Cardiac ventricle fibroblast (primary cell): ENCODE results near the gene MARCHF9. TPM values are rescaled to one million over a fixed set of nuclear protein-coding genes. Genes with fewer than 3 reads are reported as not detected.

ENCODE experiments used
- total RNA-seq: library from RNA; depleted of rRNA; stranded (reverse); fragments of >200 nt; gene quantifications from 2 replicates; pipeline ENCODE4 v1.2.3, GENCODE V29; 2015

The MARCHF9 gene
- total RNA-seq, result 1.1 and 1.9 TPM in 2 replicates

DNA sequence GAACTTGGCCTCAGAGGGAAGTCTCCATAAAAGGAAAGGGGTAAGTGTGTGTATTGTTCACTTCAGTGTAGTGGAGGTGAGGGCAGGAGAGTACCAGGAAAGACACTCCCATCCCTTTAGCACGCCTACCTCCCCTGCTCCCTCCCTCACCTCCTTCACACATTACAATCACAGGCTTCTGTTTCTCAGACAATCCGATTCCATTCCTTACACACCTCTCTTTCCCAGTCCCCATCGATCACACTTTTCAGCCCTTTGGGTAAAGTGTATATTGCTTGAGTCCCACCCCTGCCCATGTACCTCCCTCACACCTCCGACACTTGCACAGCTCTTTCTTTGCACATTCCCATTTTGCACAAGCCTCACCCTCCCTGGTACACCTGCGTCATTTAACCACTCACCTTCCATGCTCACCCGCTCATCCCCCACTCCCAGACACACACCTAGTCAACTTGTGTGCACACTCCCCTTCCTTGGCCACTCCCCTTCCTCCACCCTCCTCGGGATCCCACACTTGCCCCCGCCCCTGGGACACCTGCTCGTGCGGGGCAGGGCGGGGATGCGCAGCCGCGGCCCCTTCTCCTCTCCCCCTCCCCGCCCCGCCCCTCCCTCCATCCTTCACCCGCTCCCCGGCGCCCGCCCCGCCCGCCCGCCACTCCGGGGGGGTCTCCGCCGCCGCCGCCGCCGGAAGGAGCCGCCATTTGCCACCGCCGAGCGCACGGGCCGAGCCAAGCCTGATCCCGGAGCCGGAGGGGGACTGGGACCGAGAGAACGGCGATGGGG, at the start of gene MARCHF9:
MARCHF9 (plus strand) TSS at position 693 of the 783 bp plus-strand sequence. CDS start 426 bp downstream, outside the sequence.

DNA sequence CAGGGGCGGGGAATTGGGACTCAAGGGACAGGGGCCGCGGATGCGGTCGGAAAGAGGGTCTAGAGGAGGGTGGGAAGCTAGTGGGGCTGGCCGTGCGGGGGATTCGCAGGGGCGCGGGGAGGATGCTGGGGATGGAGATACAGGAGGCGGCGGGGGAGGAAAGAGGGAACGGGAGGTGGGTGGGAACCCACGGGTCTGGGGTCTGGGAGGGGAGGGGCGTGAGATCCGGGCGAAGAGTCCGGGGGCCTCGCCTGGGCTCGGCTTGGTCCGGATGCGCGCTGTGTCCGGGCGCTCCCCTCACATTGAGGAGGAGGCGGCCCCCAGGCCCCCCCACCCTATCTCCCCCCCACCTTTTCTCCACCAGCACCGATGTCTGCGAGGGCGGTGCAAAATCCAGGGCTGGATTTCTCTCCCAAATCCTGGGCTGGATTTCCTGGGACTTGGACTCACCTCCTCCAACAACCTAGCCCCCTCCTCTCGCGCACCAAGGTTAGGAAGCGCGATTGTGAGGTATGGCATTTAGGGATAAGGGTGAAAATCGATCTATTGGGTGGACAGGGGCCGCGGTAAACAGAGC, 16.2 kb upstream of the MARCHF9 start, which contains the start of gene AGAP2:
AGAP2 (minus strand) TSS at position 82 of the 577 bp plus-strand sequence. CDS start 496 bp downstream, outside the sequence.

GRCh38 chr12:57744777-57745484, 10.0 kb upstream of the MARCHF9 start, which contains the start of gene TSPAN31:
Gene TSPAN31 (plus strand): TSS chr12:57745039. CDS start chr12:57745155, 116 bp downstream.

DNA sequence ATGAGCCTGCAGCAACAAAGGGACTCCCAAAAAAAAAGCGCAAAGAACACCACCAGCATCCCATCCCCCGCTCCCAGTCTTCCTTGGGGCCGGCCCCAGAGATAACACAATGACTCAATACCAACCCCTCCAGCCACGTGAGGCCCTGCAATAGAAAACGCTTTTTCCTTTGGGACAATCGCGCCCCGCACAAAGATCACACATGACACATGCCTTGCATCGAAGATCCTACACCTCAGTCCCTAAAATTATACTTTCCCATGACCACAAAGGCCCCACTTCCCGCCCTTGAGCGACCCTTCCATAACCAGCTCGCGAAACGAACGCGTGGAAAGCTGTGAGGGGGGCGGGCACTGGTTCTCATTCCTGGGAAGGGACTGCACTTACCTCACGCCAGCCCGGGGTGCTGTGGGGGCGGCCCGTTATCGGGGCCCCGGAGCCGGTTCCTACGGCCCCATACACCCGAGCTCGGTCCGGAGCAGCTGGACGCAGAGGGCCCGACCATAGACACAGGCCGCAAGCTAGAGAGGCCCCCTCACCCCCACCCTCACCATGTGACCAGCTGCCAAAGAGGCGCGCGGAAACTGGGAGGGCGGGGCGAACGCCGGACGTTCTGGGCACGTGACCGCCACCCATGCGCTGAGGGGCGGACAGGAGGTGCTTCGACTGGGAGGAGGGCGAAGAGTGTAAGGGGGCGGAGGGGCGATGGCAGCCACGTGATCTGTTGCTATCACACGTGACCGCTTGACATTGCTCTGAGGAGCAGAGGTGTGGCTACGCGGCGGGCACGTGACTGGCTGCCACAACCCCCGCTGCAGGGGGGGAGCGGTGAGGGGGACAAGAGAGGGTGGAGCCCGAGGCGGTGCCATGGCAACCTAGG, 2.9 kb upstream of the MARCHF9 start, which contains the start of gene CDK4:
CDK4 (minus strand) TSS at position 523 of the 880 bp plus-strand sequence. CDS start 593 bp downstream, outside the sequence.

DNA sequence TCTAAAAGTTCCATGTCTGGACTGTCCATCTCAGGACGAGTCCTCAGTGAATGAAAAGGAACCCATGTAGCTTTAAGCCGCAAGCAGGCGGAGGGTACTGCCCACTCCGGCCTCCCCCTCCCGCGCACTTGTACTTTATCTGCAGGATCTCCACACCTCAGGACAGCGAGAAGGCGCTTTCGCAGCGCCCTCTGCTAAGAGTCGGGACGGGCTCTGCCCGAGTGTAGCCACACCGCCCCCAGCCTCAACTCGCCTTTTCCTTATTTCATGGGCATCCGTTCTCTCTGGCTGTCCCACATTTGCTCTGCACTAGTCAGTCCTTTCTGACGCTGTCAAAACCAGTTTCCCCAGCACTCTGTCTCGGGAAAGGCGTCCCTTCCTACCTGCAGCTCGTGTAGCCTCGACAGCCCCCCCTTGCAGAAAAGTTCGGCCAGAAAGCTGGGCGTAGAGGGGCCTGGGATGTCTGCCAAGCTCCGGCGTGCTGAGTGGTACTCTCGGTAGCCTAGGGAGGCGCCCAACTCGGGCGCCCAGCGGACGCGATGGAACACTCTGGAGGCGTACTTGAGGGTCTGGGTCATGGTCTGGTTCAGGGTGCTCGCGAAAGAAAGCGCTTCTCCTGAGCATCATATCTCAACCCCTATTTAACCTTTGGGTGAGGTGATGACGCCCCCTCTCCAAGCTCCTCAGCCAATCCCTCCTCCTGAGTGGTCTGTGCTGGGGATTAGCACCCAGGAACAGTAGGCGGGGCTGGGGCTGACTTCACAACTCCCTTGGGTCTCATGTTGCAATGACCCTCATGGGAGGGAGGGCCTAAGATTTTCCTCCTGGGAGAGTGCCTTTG, 11.8 kb downstream of the MARCHF9 start, which contains the start of gene CYP27B1:
CYP27B1 (minus strand) TSS at position 615 of the 841 bp plus-strand sequence; CDS start at position 578, 37 bp downstream.

GRCh38 chr12:57771873-57772428, 17.0 kb downstream of the MARCHF9 start, which contains the start of gene METTL1:
Gene METTL1 (minus strand): TSS chr12:57772105. CDS start chr12:57772083, 22 bp downstream.

GRCh38 chr12:57772429-57773322, 17.8 kb downstream of the MARCHF9 start, which contains the start of gene EEF1AKMT3:
Gene EEF1AKMT3 (plus strand): TSS chr12:57772614. CDS start chr12:57772725, 111 bp downstream.

DNA sequence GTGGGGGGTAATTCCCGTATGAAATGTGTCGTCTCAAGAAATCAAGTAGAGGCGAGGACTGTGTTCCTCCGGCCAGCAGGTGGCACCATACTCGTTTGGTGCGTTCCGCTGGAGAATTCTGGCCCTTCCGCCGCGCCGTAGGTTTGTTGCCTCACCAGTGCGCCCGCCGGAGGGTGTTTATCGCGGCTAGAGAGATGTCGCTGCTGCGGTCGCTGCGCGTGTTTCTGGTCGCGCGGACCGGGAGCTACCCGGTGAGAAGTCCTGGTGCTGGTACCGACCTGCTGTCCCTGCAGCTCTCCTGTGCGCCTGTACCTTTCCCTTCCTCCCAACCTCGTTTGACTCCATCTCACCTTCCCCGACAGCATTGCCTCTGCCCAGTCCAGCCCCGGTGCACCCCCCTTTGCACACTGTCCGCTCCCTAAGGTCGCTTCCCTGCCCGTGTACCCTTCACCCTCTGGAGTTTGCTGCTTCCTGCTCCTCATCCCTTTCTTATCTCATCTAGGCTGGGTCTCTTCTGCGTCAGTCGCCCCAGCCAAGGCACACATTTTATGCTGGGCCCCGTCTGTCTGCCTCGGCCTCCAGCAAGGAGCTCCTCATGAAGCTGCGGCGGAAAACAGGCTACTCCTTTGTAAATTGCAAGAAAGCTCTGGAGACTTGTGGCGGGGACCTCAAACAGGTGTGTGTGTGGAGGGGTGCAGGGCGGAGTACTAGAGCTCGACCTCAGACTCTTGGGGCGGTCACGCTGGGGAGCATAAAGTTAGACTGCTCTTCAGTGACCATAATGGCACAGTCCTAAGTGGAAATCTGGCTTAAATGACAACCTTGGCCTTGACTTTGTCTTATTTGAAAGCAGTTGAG, 27.9 kb downstream of the MARCHF9 start, which contains the start of gene TSFM:
TSFM (plus strand) TSS at position 180 of the 858 bp plus-strand sequence; CDS start at position 195, 15 bp downstream.

Other genes starting within 250 kb of the MARCHF9 start
- gene DDIT3, start 234.6 kb upstream of the MARCHF9 start, total RNA-seq, result 14.0 and 19.4 TPM in 2 replicates
- 9.9 and 10.6 TPM in 2 replicates for gene MBD6, start 232.3 kb upstream of the MARCHF9 start, total RNA-seq
- 155 and 187 TPM in 2 replicates for gene DCTN2, start 207.9 kb upstream of the MARCHF9 start, total RNA-seq
- gene KIF5A, start 205.1 kb upstream of the MARCHF9 start, total RNA-seq, result not detected in 2 replicates
- gene PIP4K2C, start 163.9 kb upstream of the MARCHF9 start, total RNA-seq, result 10.4 and 10.9 TPM in 2 replicates
- 6.0 and 10.2 TPM in 2 replicates for gene DTX3, start 150.3 kb upstream of the MARCHF9 start, total RNA-seq
- gene ARHGEF25, start 143.7 kb upstream of the MARCHF9 start, total RNA-seq, result 4.8 and 9.6 TPM in 2 replicates
- gene B4GALNT1, start 121.9 kb upstream of the MARCHF9 start, total RNA-seq, result 0.25 and 0.29 TPM in 2 replicates
- 248 and 369 TPM in 2 replicates for gene OS9, start 61.0 kb upstream of the MARCHF9 start, total RNA-seq
- 0.10 TPM in 1 of 2 replicates, not detected in the other for gene AGAP2, start 16.4 kb upstream of the MARCHF9 start, total RNA-seq
- 48.9 and 82.9 TPM in 2 replicates for gene TSPAN31, start 10.1 kb upstream of the MARCHF9 start, total RNA-seq
- 107 and 144 TPM in 2 replicates for gene CDK4, start 2.8 kb upstream of the MARCHF9 start, total RNA-seq
- 0.37 and 1.3 TPM in 2 replicates for gene CYP27B1, start 12.0 kb downstream of the MARCHF9 start, total RNA-seq
- 10.1 and 13.0 TPM in 2 replicates for gene METTL1, start 17.0 kb downstream of the MARCHF9 start, total RNA-seq
- gene EEF1AKMT3, start 17.5 kb downstream of the MARCHF9 start, total RNA-seq, result 9.0 and 11.2 TPM in 2 replicates
- 24.5 and 32.9 TPM in 2 replicates for gene TSFM, start 27.7 kb downstream of the MARCHF9 start, total RNA-seq
- gene AVIL, start 63.6 kb downstream of the MARCHF9 start, total RNA-seq, result 4.1 TPM in 2 replicates
- 133 and 143 TPM in 2 replicates for gene CTDSP2, start 91.6 kb downstream of the MARCHF9 start, total RNA-seq
- 3.9 and 10.9 TPM in 2 replicates for gene ATP23, start 186.5 kb downstream of the MARCHF9 start, total RNA-seq